HFF-Myc (cell line): ENCODE data around the gene NUDT4.

ENCODE experiments used
- DNase-seq: peaks from one replicate; pipeline ENCODE4 v3.0.0-alpha.2; 2011; ENCODE audit warnings: low read depth; ENCODE audit errors: extremely low read depth
- H3K4me3 ChIP-seq: replicated peaks from 2 replicates; pipeline ENCODE4 v1.5.1; 2011; ENCODE audit warnings: low read depth, mild to moderate bottlenecking, control low read depth, low read length
- CTCF ChIP-seq: IDR thresholded peaks from 2 replicates; pipeline ENCODE4 v1.5.1; 2012; ENCODE audit warnings: mild to moderate bottlenecking, low read depth, low read length, control low read depth; ENCODE audit errors: missing control alignments

Gene NUDT4

DNA sequence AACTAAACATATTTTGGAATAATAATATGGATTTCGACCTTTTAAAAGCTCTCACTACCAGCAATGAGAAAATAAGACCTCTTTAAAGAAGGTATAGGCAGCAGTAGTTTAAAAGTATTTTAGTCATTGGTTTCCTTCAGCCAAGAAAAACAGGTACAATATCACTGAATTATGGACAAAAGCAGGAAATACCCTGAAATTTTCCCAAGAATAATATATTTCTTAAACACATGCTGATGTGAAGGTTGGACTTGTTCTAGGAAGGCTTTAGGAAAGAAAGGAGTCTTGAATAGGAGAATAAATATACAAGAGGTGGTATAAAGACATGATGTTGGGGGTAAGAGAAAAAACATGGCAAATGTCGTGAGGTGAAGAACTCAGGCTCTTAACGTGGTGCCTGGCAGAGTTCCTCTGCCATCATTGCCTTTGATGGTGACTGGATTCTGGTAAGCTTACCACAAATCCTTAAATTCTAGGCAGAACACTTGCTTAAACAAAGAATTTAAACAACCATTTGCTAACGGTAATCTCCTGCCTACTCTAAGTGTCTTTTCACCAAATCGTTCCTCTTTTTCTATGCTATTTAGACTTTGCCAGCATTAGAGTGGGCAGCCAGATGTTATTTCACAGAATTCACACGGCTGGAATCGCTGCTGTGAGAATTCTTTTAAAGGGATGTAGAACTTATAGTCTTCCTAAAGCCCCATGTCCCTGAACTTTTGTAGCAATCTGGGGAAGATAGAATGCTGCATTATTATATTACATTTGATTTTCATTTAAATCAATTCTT lies 11.9 kb upstream of the NUDT4 start:
- DNase-seq, result no peak
- H3K4me3 ChIP-seq, result no peak overlapping the region
- no peak for TF ChIP-seq CTCF

DNA sequence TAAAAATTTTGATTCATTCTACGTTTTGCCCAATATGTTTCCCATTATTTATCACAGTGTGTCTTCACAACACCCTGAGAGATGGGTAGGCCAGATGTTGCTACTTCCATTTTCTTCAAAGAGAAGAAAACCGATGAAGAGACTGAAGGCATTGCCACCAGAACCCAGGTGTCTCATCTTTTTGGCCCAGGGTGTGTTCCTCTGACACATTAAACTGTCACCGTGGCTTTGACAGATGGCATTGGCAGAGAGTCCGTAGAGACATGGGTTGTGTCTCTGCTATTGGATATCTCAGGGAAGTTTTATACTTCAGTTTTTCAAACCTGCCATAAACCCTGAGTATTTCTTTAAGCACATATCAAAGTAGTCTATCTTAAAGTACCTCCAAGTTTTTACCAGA lies 11.3 kb upstream of the NUDT4 start:
- H3K4me3 ChIP-seq, result no peak overlapping the region
- TF ChIP-seq CTCF, result no peak
- no peak for DNase-seq

GRCh38 chr12:93368766-93369165 lies 9.0 kb upstream of the NUDT4 start:
- no peak for TF ChIP-seq CTCF
- no peak for DNase-seq
- no peak overlapping the region for H3K4me3 ChIP-seq

DNA sequence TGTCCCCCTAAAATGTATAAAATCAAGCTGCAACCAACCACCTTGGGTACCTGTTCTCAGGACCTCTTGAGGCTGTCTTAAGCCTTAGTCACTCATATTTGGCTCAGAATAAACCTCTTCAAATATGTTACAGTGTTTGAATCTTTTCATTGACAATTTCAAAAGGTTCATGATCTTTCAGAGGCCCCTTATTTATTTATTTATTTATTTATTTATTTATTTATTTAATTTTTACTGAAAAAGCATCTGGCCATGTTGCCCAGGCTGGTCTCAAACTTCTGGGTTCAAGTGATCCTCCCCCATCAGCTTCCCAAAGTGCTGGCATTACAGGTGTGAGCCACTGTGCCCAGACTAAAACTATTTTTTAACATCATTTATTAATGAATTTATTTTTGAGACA lies 8.2 kb upstream of the NUDT4 start:
- DNase-seq, result no peak
- no peak overlapping the region for H3K4me3 ChIP-seq
- TF ChIP-seq CTCF, result no peak

DNA sequence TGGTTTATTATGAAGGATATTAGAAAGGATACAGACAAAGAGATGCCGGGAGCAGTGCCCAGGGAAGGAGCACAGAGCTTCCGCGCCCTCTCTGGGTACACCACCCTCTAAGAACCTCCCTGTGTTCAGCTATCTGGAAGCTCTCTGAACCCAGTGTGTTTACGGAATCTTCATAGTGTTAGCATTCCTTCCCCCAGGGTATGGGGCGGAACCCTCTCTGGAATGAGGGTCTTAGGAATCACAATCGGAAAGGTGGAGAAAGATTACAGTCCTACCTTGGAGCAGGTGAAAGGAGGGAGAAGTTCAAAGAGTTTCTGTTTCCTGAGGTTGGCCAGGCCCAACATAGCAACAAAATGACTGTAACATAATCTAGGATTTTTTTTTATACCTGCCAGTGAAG lies 6.8 kb upstream of the NUDT4 start:
- no peak overlapping the region for H3K4me3 ChIP-seq
- DNase-seq, result no peak
- no peak for TF ChIP-seq CTCF

GRCh38 chr12:93373961-93374656 lies 3.6 kb upstream of the NUDT4 start:
- H3K4me3 ChIP-seq, result no peak overlapping the region
- DNase-seq, result no peak
- no peak for TF ChIP-seq CTCF
